ENCODE data around the gene ZNF135.
A peak's percentile ranks its signal among the peaks of the same experiment; 100 is the strongest.

Gene ZNF135

GRCh38 chr19:58095328-58095727 is 36.2 kb downstream of the ZNF135 start:
- DNase-seq, result no peak

GRCh38 chr19:58096884-58097283 is 37.8 kb downstream of the ZNF135 start:
- DNase-seq, result no peak

- no peak for DNase-seq
These were observed 38.3 kb downstream of the ZNF135 start for GRCh38 chr19:58097349-58097748.

GRCh38 chr19:58097781-58098681 is 38.9 kb downstream of the ZNF135 start, which contains the start of gene ZSCAN18:
Gene ZSCAN18, minus strand, starts transcription at chr19:58098231. Its CDS starts 7,964 bp downstream, at chr19:58090267.
- DNase-seq, result peak; percentile 75

GRCh38 chr19:58098682-58098998 is 39.6 kb downstream of the ZNF135 start:
- no peak for DNase-seq

- no peak for DNase-seq
These were observed 48.9 kb downstream of the ZNF135 start for GRCh38 chr19:58107778-58108545.

GRCh38 chr19:58108546-58108817 is 49.4 kb downstream of the ZNF135 start:
- DNase-seq, result no peak

GRCh38 chr19:58117841-58118575 is 58.9 kb downstream of the ZNF135 start:
- DNase-seq, result peak; percentile 12

GRCh38 chr19:58118979-58119733 is 60.1 kb downstream of the ZNF135 start:
- DNase-seq, result no peak

All from activated gamma-delta T cell (primary cell).